Measurements from ENCODE around the gene GAK. TPM values are rescaled to one million over a fixed set of nuclear protein-coding genes. Genes with fewer than 3 reads are reported as not detected.

Gene GAK
- total and polyA plus RNA-seq, 5 donors from 2014 or later, result 37.5 to 254 (median 40.0) TPM

DNA sequence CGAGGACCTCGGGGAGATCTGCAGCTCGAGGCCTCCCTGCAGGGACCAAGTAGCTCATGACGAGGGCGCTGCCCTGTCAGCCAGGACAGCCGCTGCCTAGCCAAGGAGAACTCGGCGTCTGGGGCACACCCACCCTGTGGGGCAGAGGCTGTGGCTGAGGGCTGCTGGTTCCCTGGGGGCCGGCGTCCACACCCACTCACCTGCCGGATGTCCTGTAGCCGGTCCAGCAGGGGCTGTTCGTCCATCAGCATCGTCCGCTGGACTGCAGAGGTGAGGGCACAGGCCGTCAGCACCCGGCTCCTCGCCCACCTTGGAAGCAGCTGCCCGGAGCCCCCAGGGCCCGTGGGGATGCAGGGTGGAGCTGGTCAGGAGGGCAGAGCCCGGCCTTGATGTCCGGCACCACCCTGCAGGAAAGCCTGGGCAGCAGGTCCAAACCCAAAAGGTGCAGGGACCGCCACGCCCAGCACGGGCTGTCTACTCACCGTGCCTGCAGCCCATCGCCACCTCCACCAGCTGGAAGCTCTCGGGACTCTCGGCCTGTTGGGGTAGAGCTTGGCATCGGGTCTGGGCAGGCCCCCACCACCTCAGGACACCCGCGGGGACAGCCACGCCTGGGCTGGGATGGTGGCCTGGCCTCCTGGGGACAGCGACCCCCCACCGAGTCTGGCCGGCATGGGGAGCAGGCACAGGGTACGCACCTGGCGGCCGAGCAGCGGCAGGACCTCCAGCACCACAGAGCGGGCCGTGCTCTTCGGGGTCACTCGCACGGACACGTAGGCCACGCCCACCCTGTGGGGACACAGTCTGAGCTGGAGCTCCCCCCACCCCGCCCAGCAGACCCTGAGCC is 34.4 kb upstream of the GAK start:
- Mint-ChIP-seq H3K27me3 (no peaks in the 10 kb centered on the region), H3K36me3 (no peaks in the 10 kb centered on the region), H3K4me1 (peaks cover 0 to 12% (median 2%) of the 10 kb centered on the region in 4 donors), H3K9me3 (peaks cover 0 to 1% (median 0%) of the 10 kb centered on the region in 7 donors), H3K27ac (no peak overlapping the region), H3K4me3 (no peak overlapping the region)
- no peaks in the 10 kb centered on the region for H3K27me3 ChIP-seq (ENCODE audit: control insufficient read depth, insufficient read depth, low read length)
- DNase-seq, result no peak
- H3K4me1 ChIP-seq (ENCODE audit: control insufficient read depth, insufficient read depth, low read length, poor library complexity, severe bottlenecking), result peaks cover 2% of the 10 kb centered on the region
- no peaks in the 10 kb centered on the region for H3K36me3 ChIP-seq (ENCODE audit: control insufficient read depth, insufficient read depth, low read length)
- H3K27ac ChIP-seq (ENCODE audit: insufficient read depth, low read length, poor library complexity, severe bottlenecking), result no peak overlapping the region
- H3K4me3 ChIP-seq (ENCODE audit: low read depth, low read length), result no peak overlapping the region
- no peak for ATAC-seq (ENCODE audit: low read depth in 2 of 2)
- no peaks in the 10 kb centered on the region for H3K9me3 ChIP-seq (ENCODE audit: control insufficient read depth in 2 of 2, low read length in 2 of 2)

DNA sequence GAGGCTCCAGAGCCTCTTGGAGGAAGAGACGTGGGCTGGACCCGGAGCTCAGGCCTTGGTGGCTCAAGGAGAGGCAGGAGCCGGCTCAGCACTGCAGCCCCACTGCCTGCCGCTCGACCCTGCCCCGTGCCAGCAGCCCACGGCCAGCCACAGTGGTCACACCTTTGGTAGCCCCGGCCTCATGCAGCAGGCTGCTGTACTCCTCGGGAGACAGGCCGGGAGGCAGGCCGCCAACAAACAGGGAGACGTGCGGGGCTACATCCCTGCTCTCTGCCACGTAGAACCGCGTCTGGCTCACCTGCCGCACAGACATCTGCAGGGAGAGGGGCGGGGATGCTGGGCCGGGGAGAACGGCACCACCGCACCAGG is 33.6 kb upstream of the GAK start:
- Histone ChIP-seq H3K4me3 (ENCODE audit: low read depth, low read length) (no peak overlapping the region), H3K27me3 (ENCODE audit: control insufficient read depth, insufficient read depth, low read length) (no peaks in the 10 kb centered on the region), H3K27ac (ENCODE audit: insufficient read depth, low read length, poor library complexity, severe bottlenecking) (no peak overlapping the region), H3K36me3 (ENCODE audit: control insufficient read depth, insufficient read depth, low read length) (no peaks in the 10 kb centered on the region), H3K4me1 (ENCODE audit: control insufficient read depth, insufficient read depth, low read length, poor library complexity, severe bottlenecking) (no peaks in the 10 kb centered on the region), H3K9me3 (ENCODE audit: control insufficient read depth in 2 of 2, low read length in 2 of 2) (no peaks in the 10 kb centered on the region)
- no peaks in the 10 kb centered on the region for H3K36me3 Mint-ChIP-seq
- H3K27ac Mint-ChIP-seq, result no peak overlapping the region
- DNase-seq, result no peak
- H3K9me3 Mint-ChIP-seq, result peaks cover 0 to 1% (median 0%) of the 10 kb centered on the region in 7 donors
- ATAC-seq (ENCODE audit: low read depth in 2 of 2), result no peak
- peaks cover 0 to 5% (median 2%) of the 10 kb centered on the region in 4 donors for H3K4me1 Mint-ChIP-seq
- H3K27me3 Mint-ChIP-seq, result no peaks in the 10 kb centered on the region
- H3K4me3 Mint-ChIP-seq, result no peak overlapping the region

DNA sequence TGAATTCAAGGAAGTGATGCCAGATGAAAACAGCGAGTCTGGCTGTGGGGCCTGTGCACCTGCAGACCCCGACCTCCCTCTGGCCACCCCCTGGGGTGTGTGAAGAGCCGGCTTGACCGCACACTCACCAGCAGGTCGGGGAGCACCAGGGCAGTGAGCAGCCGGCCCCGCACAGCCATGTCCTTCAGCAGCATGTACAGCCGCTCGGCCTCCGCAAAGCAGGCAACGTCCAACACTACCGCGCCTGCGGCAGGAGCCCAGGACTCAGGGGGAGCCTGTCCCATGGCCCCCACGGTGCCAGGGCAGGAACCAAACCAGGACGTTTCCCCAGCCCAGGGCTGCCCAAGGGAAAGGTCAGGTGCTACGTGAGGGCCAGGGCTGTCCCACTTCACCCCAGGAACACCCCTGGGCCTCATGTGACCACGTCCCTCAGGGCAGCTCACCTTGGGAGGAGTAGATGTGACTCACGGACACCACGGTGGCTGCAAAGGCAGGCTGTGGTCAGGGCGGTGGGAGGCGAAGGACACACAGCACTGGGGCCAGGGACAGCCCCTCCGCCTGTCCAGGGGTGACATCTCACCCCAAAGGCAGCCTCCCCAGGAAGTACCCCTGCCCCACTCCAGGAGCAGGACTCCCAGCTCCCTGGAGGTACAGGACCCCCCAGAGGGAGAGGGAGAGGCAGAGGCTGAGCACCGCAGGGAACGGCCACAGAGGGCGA is 33.1 kb upstream of the GAK start:
- H3K27me3 ChIP-seq (ENCODE audit: control insufficient read depth, insufficient read depth, low read length), result no peaks in the 10 kb centered on the region

DNA sequence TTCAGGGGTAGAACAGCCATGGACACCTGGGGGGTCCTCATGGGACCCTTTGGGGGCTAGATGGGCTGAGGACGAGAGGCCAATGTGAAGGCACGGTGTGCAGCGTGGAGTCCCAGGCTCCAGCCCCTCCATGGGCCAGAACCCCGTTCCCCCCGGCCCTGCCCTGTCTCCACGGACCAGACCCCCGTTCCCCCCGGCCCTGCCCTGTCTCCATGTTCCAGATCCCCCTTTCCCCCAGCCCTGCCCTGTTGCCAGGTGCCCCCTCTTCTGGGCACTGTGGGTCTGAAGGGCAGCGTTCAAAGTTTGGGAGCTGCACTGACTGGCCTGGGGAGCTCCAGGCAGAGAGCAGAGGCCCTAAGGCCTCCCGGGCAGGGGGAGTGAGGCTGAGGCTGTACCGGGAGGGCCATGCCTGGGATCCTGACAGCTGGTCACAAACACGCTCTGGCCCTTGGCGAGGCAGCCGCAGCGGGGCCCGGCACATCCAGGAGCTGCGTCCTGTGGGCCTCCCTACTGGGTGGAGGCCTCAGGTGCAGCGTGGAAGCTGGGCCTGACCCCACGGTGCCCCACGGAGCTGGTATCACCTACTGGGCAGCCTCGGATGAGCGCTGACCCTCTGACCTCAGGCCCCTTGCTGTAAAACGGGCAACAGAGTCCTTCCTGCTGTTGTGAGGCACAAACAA is 32.4 kb upstream of the GAK start:
- Mint-ChIP-seq H3K9me3 (peaks cover 0 to 1% (median 0%) of the 10 kb centered on the region in 7 donors), H3K4me3 (no peak overlapping the region), H3K27me3 (no peaks in the 10 kb centered on the region), H3K27ac (no peak overlapping the region), H3K4me1 (no peaks in the 10 kb centered on the region), H3K36me3 (no peaks in the 10 kb centered on the region)
- Histone ChIP-seq H3K27me3 (ENCODE audit: control insufficient read depth, insufficient read depth, low read length) (no peaks in the 10 kb centered on the region), H3K4me1 (ENCODE audit: control insufficient read depth, insufficient read depth, low read length, poor library complexity, severe bottlenecking) (no peaks in the 10 kb centered on the region), H3K4me3 (ENCODE audit: low read depth, low read length) (no peak overlapping the region), H3K36me3 (ENCODE audit: control insufficient read depth, insufficient read depth, low read length) (no peaks in the 10 kb centered on the region), H3K27ac (ENCODE audit: insufficient read depth, low read length, poor library complexity, severe bottlenecking) (no peak overlapping the region), H3K9me3 (ENCODE audit: control insufficient read depth in 2 of 2, low read length in 2 of 2) (no peaks in the 10 kb centered on the region)
- no peak for ATAC-seq (ENCODE audit: low read depth in 2 of 2)
- no peak for DNase-seq

More for the DNA sequence above, 33.1 kb upstream of the GAK start:
- no peak overlapping the region for H3K27ac ChIP-seq (ENCODE audit: insufficient read depth, low read length, poor library complexity, severe bottlenecking)
- Mint-ChIP-seq H3K27ac (no peak overlapping the region), H3K36me3 (no peaks in the 10 kb centered on the region), H3K9me3 (peaks cover 0 to 1% (median 0%) of the 10 kb centered on the region in 7 donors), H3K4me3 (no peak overlapping the region), H3K4me1 (no peaks in the 10 kb centered on the region), H3K27me3 (no peaks in the 10 kb centered on the region)
- no peaks in the 10 kb centered on the region for H3K9me3 ChIP-seq (ENCODE audit: control insufficient read depth in 2 of 2, low read length in 2 of 2)
- DNase-seq, result no peak
- H3K4me1 ChIP-seq (ENCODE audit: control insufficient read depth, insufficient read depth, low read length, poor library complexity, severe bottlenecking), result no peaks in the 10 kb centered on the region
- no peaks in the 10 kb centered on the region for H3K36me3 ChIP-seq (ENCODE audit: control insufficient read depth, insufficient read depth, low read length)
- no peak overlapping the region for H3K4me3 ChIP-seq (ENCODE audit: low read depth, low read length)
- ATAC-seq (ENCODE audit: low read depth in 2 of 2), result no peak

DNA sequence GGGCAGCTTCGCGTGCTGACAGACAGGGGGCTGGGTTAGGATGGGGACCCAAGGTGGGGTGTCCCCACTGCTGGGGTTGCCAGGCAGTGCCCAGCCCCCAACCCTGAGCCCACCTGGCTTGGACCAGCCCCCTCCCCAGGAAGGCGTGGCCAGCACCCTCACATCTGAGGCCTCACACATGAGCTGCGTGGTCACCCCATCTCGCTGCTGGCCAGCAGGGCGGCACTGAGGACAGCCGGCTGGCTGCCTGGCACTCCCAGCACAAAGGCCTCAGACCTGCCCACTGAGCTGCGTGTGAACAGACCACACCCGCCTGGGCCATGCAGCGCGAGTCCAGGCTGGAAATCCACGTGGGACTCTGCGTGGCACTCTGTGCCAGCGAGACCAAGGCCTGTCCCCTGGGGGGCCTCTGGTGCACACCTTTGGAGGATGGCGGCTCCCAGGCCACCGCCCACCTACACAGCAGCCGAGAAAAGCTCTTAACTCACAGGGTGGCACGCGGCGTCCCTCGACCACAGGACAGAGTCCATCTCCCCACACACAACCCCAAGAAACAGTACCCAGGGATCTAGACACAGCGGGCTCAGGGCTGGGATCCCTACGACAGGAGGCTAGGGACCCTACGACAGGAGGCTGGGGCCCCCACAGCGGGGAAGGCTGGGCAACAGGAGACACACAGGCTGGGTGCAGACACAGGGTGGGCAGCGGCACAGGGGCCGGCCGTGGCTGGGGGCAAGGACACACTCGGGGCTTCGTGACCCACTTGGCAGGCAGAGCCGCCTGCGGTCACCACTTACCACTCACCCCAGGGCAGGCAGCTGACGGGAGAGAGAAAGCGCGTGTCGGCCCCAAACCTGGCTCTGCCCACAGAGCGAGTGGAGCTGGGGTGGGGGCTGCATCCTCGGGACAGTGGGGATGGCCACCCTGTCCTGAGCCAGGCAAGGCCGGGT is 31.4 kb upstream of the GAK start:
- no peaks in the 10 kb centered on the region for H3K27me3 Mint-ChIP-seq
- no peaks in the 10 kb centered on the region for H3K27me3 ChIP-seq (ENCODE audit: control insufficient read depth, insufficient read depth, low read length)
- H3K27ac ChIP-seq (ENCODE audit: insufficient read depth, low read length, poor library complexity, severe bottlenecking), result no peak overlapping the region
- H3K4me1 Mint-ChIP-seq, result peaks cover 0 to 1% (median 0%) of the 10 kb centered on the region in 4 donors
- peaks cover 0 to 1% (median 0%) of the 10 kb centered on the region in 7 donors for H3K9me3 Mint-ChIP-seq
- ATAC-seq (ENCODE audit: low read depth in 2 of 2) (no peak), DNase-seq (no peak)
- H3K4me3 Mint-ChIP-seq, result no peak overlapping the region
- H3K36me3 Mint-ChIP-seq, result peaks cover 4% of the 10 kb centered on the region
- H3K27ac Mint-ChIP-seq, result no peak overlapping the region
- H3K4me1 ChIP-seq (ENCODE audit: control insufficient read depth, insufficient read depth, low read length, poor library complexity, severe bottlenecking), result no peaks in the 10 kb centered on the region
- no peak overlapping the region for H3K4me3 ChIP-seq (ENCODE audit: low read depth, low read length)
- no peaks in the 10 kb centered on the region for H3K36me3 ChIP-seq (ENCODE audit: control insufficient read depth, insufficient read depth, low read length)
- H3K9me3 ChIP-seq (ENCODE audit: control insufficient read depth in 2 of 2, low read length in 2 of 2), result no peaks in the 10 kb centered on the region

DNA sequence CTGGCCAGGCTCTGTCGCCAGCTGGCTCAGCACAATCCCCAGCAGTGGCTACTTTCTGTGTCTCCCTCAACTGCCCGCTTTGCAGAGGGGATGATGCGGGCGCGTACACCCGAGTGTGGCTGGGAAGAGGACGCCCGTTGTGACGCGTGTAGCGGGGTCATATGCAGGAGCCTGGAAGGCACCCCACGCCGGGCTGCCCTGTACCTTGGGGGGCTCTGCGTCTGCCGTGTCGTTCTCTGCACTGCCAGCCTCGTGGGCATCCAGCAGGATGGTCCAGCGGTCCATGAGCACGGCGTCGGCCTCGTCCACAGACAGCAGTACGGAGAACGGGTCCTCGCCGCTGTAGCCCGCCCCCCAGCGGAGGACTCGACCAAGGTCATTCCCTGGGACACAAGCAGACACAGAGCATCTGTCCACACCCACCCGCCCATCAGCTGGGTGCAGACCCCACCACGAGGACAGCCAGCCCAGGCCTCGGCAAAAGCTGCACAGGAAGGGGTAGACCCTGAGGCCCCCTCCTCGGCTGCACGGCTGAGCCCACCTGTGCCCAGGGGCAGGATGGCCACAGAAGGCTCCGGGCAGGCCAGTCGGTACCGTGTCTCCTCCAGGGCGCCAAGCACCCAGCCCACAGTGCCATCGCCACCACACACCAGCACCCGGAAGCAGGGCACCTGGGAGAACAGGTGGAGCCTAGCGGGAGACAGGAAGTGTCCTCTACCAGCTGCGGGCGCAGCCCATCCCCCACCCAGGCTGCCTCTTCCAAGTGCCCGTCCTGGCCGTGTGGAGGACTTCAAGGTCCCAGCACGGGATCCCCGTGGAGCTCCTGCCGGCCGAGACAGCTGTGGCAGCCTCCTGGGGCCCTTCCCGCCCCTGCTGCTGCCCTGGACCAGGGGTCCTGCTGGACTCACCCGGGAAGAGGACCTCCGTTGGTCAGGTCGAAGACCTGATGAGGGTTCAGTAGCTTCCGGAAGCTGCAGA is 30.4 kb upstream of the GAK start:
- H3K36me3 Mint-ChIP-seq, result peaks cover 5% of the 10 kb centered on the region
- H3K27me3 Mint-ChIP-seq, result no peaks in the 10 kb centered on the region
- peaks cover 0 to 1% (median 0%) of the 10 kb centered on the region in 7 donors for H3K9me3 Mint-ChIP-seq
- ATAC-seq (ENCODE audit: low read depth in 2 of 2) (no peak), DNase-seq (no peak)
- H3K27ac Mint-ChIP-seq, result no peak overlapping the region
- H3K4me1 ChIP-seq (ENCODE audit: control insufficient read depth, insufficient read depth, low read length, poor library complexity, severe bottlenecking), result no peaks in the 10 kb centered on the region
- H3K4me3 Mint-ChIP-seq, result no peak overlapping the region
- no peaks in the 10 kb centered on the region for H3K9me3 ChIP-seq (ENCODE audit: control insufficient read depth in 2 of 2, low read length in 2 of 2)
- H3K4me1 Mint-ChIP-seq, result peaks cover 0 to 2% (median 0%) of the 10 kb centered on the region in 4 donors
- no peaks in the 10 kb centered on the region for H3K27me3 ChIP-seq (ENCODE audit: control insufficient read depth, insufficient read depth, low read length)
- no peak overlapping the region for H3K27ac ChIP-seq (ENCODE audit: insufficient read depth, low read length, poor library complexity, severe bottlenecking)
- H3K4me3 ChIP-seq (ENCODE audit: low read depth, low read length), result no peak overlapping the region
- H3K36me3 ChIP-seq (ENCODE audit: control insufficient read depth, insufficient read depth, low read length), result no peaks in the 10 kb centered on the region
